HG03571 (cell line): ENCODE results near the gene NCK2.
"Not testable (repeated sequence)": the region's sequence is repeated elsewhere in the genome, so short reads cannot be mapped to it uniquely, and the experiment has no call there.

Experiments used
- ATAC-seq: cut with Tn5 transposase; IDR thresholded peaks from one replicate; pipeline ENCODE4 v1.9.1; 2021; ENCODE audit not compliant: unreplicated experiment

Gene NCK2

GRCh38 chr2:105754011-105754410 lies 9.3 kb downstream of the NCK2 start:
- no peak for ATAC-seq

- no peak for ATAC-seq
Measured at GRCh38 chr2:105754994-105755393, 10.3 kb downstream of the NCK2 start.

- ATAC-seq = no peak
Measured at GRCh38 chr2:105755895-105756294, 11.2 kb downstream of the NCK2 start.

GRCh38 chr2:105756435-105756834 lies 11.7 kb downstream of the NCK2 start:
- no peak for ATAC-seq

- not testable (repeated sequence) for ATAC-seq
Measured at GRCh38 chr2:105756865-105757264, 12.2 kb downstream of the NCK2 start.

GRCh38 chr2:105757433-105757832 lies 12.7 kb downstream of the NCK2 start:
- ATAC-seq = peak; percentile 33

GRCh38 chr2:105760191-105760590 lies 15.5 kb downstream of the NCK2 start:
- ATAC-seq = no peak

- no peak for ATAC-seq
Measured at GRCh38 chr2:105760639-105761337, 16.1 kb downstream of the NCK2 start.

- no peak for ATAC-seq
Measured at GRCh38 chr2:105761931-105762515, 17.3 kb downstream of the NCK2 start.

- ATAC-seq = no peak
Measured at GRCh38 chr2:105763076-105763475, 18.4 kb downstream of the NCK2 start.

- ATAC-seq = no peak
Measured at GRCh38 chr2:105764059-105764458, 19.3 kb downstream of the NCK2 start.

- ATAC-seq = no peak
Measured at GRCh38 chr2:105765415-105766299, 20.9 kb downstream of the NCK2 start.

GRCh38 chr2:105766300-105766866 lies 21.7 kb downstream of the NCK2 start:
- no peak for ATAC-seq

- ATAC-seq = no peak
Measured at GRCh38 chr2:105768176-105768575, 23.5 kb downstream of the NCK2 start.

GRCh38 chr2:105768961-105769452 lies 24.3 kb downstream of the NCK2 start:
- ATAC-seq = no peak

GRCh38 chr2:105769504-105769903 lies 24.8 kb downstream of the NCK2 start:
- ATAC-seq = no peak

- no peak for ATAC-seq
Measured at GRCh38 chr2:105770149-105770548, 25.4 kb downstream of the NCK2 start.

- not testable (repeated sequence) for ATAC-seq
Measured at GRCh38 chr2:105771291-105771690, 26.6 kb downstream of the NCK2 start.

GRCh38 chr2:105771836-105772235 lies 27.1 kb downstream of the NCK2 start:
- no peak for ATAC-seq

- no peak for ATAC-seq
Measured at GRCh38 chr2:105772362-105772761, 27.6 kb downstream of the NCK2 start.

GRCh38 chr2:105773568-105773967 lies 28.9 kb downstream of the NCK2 start:
- no peak for ATAC-seq
